Cerebellar cortex (tissue), 1 donor: Measurements from ENCODE around the gene FAM170B.
A peak's percentile ranks its signal among the peaks of the same experiment; 100 is the strongest.

Source experiments
- DNase-seq: peaks from one replicate; pipeline ENCODE4 v3.0.0-alpha.2; 2015; ENCODE audit warnings: low spot score

FAM170B gene

DNA sequence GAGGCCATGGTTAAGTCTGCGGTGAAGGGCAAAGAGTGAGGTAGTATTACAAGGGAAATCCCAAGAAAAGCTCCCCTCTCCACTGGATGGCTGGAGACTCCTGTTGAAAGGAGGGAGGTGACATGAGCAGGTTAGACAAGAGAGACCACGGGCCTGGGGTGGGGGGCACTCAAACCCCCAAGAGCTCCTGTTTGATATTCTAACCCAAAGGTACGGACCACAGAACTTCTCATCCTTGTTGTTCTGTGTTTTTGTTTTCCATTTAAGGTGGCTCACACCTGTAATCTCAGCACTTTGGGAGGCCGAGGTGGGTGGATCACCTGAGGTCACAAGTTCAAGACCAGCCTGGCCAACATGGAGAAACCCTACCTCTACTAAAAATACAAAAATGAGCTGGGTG is 30.1 kb downstream of the FAM170B start:
- no peak for DNase-seq

DNA sequence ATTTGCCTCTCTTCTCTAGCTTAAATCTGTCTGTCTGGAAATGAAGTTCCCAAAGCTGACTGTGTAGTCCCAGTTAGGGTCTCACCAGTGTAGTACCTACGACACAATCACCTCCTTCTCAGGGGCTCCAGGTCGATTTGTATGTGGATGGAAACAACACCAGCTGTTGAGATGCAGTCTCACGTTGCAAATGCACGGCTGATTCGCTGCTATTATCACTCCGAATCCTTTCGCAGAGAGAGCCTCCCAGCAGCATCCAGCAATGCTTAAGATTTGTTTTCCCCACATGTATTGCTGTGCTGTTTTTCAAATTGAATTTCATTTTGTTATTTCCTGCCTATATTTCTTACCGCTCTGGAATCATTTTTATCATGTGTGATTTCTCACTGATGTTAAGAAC is 34.8 kb downstream of the FAM170B start:
- DNase-seq, result no peak

DNA sequence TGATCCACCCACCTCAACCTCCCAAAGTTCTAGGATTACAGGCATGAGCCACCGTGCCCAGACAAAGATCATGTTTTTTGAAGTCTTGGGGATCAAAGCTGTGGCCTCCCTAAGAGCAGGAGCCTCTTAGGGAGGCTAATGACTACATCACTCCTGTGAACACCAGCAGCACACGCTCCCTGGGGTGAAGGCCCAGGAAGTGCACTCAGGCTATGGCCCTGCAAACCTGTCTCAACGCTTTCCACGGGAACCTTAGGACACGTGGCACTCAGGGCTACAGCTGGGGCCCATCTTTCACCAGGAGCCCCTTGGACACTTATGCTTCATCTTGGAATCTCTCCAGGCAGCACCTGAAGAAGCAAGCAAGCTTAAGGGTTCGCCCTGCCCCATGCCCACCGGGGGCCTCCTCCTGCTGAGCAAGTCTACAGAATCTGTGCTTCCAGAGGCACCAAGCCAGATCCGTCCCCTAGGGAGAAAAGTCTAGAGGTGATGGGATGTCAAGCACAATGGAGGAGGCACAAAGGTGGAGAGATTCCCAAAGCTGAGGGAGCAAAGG is 36.9 kb downstream of the FAM170B start:
- DNase-seq, result no peak

DNA sequence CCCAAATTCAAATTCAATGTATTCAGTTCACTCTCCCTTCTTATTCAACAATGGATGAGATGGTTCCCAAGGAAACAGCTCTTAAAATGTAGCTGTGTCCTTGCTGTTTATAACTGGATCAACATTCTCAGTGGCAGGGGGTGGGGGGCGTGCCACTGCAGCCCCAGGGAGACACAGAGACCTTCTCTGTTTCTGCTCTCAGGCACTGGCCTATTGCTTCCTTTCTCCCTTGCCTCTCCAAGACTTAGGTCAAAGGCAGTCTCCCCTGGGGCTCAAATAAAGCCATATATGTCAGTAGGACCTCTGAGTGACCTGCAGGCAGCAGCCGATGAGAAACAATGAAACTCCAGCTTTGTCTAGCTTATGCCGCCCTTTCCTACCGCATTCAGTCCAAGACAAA is 39.2 kb downstream of the FAM170B start:
- DNase-seq, result no peak

DNA sequence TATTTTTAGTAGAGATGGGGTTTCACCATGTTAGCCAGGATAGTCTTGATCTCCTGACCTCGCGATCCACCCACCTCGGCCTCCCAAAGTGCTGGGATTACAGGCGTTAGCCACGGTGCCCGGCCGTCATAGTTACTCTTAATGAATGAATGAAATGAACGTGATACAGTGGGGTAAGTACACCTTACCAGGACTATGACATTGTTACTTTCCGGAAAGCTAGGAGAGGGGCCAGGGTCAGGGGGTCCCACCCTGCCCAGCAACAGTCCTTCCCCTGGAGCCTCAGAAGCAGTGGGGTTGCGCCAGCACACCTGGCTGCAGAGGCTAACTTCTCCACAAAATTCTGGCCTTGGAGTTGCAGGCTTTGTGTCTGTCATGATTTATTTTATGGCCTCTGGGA is 39.9 kb downstream of the FAM170B start:
- DNase-seq, result no peak

DNA sequence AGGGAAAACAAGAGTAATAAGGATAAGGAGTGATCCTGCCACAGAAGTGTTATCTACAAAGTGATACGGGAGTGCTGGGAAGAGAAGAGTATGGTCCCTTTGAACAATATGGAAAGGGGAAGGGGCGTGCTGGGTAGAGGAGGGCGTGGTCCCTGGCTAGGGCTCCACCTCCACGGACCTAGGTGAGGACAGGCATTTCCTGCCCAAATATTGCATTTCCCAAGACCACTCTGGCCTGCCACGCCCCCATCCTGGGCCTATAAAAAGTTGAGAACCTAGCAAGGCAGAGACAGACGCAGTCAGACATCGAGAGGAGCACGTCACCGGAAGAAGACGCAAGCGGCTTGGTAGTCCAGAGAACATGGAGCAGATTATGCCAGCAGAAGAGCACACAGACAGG is 41.3 kb downstream of the FAM170B start:
- DNase-seq, result no peak

DNA sequence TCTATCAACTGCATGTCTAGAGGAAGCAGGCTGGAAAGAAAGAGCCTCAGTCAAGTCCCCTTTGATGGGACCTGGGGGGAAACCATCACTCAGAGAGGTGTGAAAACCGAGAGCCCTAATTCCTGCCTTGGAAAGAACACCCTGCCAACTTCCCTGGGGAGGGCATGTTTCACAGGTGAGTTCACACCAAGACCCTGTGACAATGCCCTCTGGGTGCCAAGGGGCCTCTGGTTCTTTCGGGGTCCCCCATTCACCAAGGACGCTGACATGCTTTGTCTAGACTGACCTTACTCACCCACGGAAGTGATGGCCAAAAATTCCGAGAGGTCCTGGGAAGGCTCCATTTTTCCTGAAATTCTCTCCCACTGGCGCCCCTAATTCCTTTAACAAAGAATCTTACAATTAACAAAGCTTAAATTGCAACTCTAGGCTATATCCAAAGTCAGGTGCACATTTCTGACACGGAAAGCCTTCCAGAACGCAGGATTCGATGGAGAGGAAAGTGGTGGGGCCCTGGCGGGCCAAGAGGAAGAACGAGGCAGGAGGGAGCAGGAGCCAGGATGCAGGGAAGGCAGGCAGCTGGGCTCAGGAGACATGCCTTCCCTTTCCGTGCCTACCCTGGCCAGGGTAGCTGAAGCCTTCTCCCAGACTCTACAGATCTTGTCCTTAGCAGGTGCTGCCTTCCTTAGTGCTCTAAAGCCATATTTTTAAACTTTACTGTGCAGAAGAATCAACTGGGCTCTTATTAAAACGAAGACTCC is 42.2 kb downstream of the FAM170B start:
- no peak for DNase-seq

DNA sequence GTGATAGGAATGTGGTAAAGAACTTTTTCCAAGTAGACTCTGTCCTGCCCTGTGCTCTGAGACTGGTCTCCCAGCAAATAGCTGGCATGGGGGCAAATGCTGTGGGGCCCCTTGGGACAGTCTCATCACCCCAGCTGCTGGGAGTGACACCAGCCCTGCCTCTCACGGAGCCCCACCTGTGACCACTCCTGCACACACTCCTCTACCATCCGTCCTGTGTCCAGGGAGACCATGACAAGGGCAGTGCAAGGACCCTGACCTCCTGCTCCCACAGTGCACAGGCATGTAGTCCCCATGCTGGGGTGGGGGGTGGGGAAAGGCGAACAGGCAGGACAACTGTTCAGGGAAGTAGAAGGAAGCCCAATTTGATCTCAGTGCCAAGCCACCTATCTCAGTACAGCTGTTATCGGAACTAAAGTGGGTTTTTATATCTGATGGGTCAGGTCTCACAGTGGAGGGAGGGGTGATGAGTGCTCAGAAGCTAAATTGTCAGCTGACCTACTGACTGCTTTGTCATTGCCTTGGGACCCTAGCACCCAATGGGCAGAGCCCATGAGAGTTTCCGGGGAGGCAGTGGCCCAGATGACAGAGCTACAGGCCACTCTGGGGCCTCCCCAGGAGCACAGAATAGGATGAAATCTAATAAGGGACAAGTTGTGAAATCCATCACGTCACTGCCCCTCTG is 43.0 kb downstream of the FAM170B start:
- DNase-seq, result no peak

DNA sequence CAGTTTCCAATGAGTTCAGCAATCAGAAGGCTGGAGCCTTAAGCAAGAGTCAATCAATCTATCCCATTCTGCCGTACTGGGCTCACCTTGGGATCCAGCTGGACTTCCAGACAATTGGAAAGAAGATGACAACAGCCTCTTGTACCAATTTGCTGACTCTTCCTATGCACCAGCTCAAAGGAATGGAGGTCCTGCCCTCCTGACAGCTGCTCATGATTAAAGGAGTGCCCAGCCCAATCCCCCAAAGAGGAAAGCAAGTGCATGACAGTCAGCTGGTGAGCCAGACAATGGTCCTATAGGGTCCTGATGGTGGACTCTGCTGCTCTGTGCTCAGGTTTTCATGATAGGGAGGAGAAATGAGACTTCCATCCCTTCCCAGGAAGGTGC is 43.6 kb downstream of the FAM170B start:
- DNase-seq, result no peak

DNA sequence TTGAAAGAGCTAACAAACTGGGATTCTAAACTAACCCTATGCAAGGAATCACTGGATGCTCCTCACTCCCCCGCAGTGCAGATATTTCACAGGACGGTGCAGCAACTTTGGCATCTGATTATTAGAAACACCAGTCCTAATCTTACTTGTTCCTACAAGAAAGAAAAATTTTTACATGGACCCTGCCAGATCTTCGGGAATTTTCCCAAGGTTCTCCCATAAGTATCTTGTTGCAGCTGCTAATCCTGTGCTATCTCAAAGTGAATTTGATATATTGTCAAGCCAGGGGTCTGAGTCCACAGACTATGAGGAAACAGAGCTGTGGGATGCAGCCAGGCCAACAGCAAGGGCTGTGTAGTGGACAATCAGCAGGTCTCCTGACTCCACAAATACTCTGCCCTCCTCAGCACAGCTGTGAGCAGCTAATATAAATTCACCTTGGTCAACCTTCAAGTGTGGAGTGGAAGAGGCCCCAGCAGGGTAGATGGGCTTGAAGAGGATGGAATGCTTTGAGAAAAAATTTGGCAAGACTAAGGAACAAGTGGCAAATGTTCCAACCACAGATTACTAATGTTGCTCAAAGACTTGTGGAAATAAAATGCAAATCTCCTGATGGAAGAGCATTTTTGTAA is 44.1 kb downstream of the FAM170B start:
- no peak for DNase-seq

DNA sequence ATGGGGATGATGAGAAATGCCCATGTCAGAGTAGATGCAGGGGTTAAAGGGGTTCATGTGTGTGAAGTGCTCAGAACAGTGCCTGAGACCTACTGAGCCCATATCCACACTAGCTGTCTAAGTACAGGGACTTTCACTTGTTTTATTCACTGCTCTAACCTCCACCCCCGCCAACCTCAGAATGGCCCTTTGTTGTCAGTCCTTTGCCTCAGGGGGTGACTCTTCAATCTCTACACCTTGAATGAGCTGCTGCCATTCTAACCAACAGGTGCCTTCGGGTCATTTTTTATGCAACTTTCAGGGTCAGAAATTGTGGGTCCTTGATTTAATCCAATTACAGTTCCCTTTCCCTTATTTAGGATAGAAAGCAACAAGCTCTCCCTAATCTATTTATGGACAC is 44.7 kb downstream of the FAM170B start:
- DNase-seq, result no peak

DNA sequence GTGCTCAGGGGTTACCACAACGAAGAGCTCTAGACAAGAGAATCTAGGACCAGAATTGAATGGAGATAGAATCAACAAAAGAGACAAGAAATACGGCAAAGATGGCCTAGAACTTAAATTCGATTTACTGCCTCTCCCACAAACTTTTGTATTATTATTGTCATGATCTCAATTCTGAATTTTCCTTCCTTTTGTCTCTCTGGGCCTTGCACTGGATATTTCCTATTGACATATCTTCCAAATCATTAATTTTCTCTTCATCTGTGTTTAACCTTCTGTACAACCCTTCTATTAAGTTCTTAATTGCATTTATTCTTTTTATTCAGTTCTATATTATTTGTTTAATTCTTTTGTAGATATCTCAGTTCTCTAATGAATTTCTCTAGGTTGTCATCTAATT is 46.9 kb downstream of the FAM170B start:
- DNase-seq, result no peak

DNA sequence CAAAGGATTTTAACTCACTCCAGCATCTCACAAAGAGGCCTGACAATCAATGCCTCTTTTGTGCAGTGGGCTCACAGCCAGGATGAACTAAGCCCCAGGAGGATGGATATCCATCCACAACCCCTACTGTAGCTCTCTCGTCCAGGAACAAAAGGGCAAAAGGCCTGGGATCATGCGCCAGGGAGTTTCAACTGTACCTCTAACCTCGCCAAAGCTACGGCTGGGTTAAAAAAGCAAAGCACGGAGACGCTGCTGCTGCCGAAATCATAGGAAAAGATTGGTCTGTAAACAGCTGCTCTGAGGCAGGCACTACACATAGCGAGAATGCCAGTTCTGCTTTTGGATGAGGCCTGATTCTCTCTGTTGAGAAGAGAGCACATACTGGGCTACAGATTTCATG is 50.6 kb downstream of the FAM170B start:
- DNase-seq, result no peak

DNA sequence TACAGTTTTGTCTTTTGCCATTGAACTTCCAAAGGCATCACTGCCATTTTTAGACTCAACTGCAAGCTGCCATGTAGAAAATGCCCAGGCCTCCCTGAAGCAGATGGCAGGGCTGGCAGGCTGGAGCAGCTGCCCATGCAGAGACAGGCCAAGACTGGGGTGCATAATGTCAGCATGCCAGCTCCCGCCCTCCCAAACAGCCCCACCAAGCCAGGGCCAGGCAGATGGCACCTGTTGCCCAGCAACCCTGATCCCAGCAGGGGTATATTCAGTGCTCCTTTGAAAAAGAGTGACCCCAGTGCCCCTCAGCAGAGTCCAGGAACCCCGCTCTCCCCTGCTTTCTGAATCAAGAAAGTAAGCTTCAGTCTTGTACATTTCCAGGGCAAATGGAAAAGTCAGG is 51.1 kb downstream of the FAM170B start:
- peak; percentile 97 for DNase-seq

DNA sequence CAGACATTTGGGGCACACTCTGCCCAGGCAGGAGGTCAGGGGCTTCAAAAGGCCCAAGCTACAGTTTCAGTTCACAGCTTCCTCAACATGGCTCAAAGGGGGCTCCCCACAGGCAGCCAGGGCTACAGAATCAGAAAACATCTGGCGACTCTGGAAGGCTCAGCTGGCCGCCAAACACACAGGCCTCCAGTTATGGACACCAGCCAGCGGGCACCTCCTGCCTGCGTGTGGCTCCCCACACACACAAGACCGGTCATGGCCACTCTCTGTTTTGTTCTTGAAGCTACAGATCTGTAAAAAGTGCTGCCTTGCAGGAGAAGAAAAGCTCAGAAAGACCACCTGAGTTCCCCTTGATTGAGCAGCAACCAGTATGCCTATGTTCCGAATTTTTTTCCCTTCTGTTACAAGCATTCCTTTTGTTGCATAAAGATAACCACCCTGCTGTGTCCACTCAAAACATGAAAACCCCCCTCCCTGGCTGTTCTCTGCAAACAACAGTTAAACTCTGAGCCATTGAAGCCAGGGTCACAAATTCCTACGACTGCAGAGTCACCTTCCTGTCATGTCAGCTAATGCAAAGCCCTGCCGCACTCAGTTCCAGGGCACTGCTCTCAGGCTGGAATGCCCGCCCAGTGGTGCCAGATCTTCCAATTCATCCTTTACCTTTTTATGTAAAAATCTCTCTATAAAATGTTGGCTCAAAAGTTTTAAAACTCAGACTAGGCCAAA is 52.1 kb downstream of the FAM170B start:
- no peak for DNase-seq
